NB4 (cell line): ENCODE data around the gene ADK.

ENCODE experiments used
- TF ChIP-seq, protein P1 (sequence below): IDR thresholded peaks from 2 replicates; pipeline ENCODE4 v1.6.1; 2011; ENCODE audit warnings: low read depth, low read length
- TF ChIP-seq, protein P2 (sequence below): IDR thresholded peaks from one replicate; pipeline ENCODE4 v1.5.1; 2012; ENCODE audit warnings: low read depth, low read length

DNA sequence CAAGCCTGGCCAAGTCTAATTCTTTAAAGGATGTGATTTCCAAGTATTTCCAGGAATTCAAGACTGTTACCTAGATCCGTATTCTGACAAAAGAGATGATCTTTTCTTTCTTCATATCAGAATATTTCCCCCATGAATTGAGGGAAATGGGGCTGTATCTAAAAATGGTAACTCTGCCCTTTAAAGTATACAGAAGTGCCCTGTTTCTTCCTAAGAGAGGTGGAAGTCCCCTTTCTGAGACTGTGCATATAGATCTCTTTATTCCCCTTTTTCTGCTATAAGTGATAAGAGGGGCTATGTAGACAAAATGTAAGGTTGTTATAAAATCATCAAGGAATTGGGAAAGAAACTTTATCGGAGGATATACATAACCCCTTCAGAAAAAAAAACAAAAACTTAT lies 388.3 kb downstream of the ADK start:
- TF ChIP-seq, protein P1, sequence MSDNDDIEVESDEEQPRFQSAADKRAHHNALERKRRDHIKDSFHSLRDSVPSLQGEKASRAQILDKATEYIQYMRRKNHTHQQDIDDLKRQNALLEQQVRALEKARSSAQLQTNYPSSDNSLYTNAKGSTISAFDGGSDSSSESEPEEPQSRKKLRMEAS, result no peak
- TF ChIP-seq, protein P2, sequence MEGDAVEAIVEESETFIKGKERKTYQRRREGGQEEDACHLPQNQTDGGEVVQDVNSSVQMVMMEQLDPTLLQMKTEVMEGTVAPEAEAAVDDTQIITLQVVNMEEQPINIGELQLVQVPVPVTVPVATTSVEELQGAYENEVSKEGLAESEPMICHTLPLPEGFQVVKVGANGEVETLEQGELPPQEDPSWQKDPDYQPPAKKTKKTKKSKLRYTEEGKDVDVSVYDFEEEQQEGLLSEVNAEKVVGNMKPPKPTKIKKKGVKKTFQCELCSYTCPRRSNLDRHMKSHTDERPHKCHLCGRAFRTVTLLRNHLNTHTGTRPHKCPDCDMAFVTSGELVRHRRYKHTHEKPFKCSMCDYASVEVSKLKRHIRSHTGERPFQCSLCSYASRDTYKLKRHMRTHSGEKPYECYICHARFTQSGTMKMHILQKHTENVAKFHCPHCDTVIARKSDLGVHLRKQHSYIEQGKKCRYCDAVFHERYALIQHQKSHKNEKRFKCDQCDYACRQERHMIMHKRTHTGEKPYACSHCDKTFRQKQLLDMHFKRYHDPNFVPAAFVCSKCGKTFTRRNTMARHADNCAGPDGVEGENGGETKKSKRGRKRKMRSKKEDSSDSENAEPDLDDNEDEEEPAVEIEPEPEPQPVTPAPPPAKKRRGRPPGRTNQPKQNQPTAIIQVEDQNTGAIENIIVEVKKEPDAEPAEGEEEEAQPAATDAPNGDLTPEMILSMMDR, result no peak
